GM12878 (cell line): ENCODE measurements around the gene ARHGAP22. TPM values are rescaled to one million over a fixed set of nuclear protein-coding genes. Genes with fewer than 3 reads are reported as not detected.

Source experiments
- ATAC-seq: fragments of 200-7000 bp; cut with Tn5 transposase; 3 replicates; pipeline ENCODE4 v1.9.1; 2020; ENCODE audit warnings: mild to moderate bottlenecking, moderate library complexity
- BruUV-seq: library from RNA; stranded (reverse); fragments of 400-500 nt; replicated peaks from 2 replicates; lab custom pipeline; 2021; lab: Mats Ljungman, UMichigan
- CTCF ChIA-PET: fragments of 300-600 bp; sonication (Branson Sonifier 250); formaldehyde crosslinking; extraction: SDS; loops from one replicate; lab custom pipeline; 2021; ENCODE audit warnings: inconsistent platforms; lab: Yijun Ruan, JAX
- POLR2A ChIA-PET: fragments of 350-600 bp; formaldehyde crosslinking; extraction: SDS; loops from one replicate; lab custom pipeline; 2021; ENCODE audit warnings: inconsistent platforms; lab: Charles Lee
- RAD21 ChIA-PET: fragments of 300-600 bp; sonication (Branson Sonifier 250); formaldehyde crosslinking; loops from one replicate; lab custom pipeline; 2023; ENCODE audit warnings: antibody characterized with exemption; ENCODE audit not compliant: unreplicated experiment; lab: Charles Lee
- SMC1A ChIA-PET: fragments of 300-600 bp; sonication (Branson Sonifier 250); formaldehyde crosslinking; loops from one replicate; lab custom pipeline; 2023; ENCODE audit not compliant: unreplicated experiment, uncharacterized antibody; lab: Charles Lee
- DNase-seq: peaks from one replicate; pipeline ENCODE4 v3.0.0-alpha.2; 2011; ENCODE audit warnings: low read depth, low spot score
- FAIRE-seq: peaks from 3 replicates; lab custom pipeline; 2011; peaks lifted over from hg19 to GRCh38; lab: Jason Lieb, UNC
- H2AFZ ChIP-seq: 2 replicates; pipeline ENCODE4 v1.6.0; 2011; ENCODE audit warnings: low read depth, low read length, control low read depth; ENCODE audit not compliant: control insufficient read depth
- H3K27ac ChIP-seq: 2 replicates; pipeline ENCODE4 v1.5.1; 2011; ENCODE audit warnings: control low read depth; ENCODE audit not compliant: control insufficient read depth, insufficient read depth
- H3K27me3 ChIP-seq, 2 experiments: replicated peaks in 1 of 2; 2 replicates each; pipeline versions ENCODE4 v1.6.0 to v1.6.1; 2011; ENCODE audit warnings: low read length in 1 of 2; ENCODE audit not compliant: control insufficient read depth in 2 of 2, insufficient read depth in 2 of 2
- H3K36me3 ChIP-seq, 2 experiments: 2 replicates each; pipeline ENCODE4 v1.5.1; 2011; ENCODE audit warnings: low read length in 1 of 2; ENCODE audit not compliant: control insufficient read depth in 2 of 2, insufficient read depth in 2 of 2
- H3K4me1 ChIP-seq: 2 replicates; pipeline ENCODE4 v1.6.1; 2011; ENCODE audit warnings: mild to moderate bottlenecking, low read length, moderate library complexity, mixed read lengths; ENCODE audit not compliant: control insufficient read depth, insufficient read depth
- H3K4me2 ChIP-seq: 2 replicates; pipeline ENCODE4 v1.6.0; 2011; ENCODE audit warnings: control low read depth; ENCODE audit not compliant: control insufficient read depth, insufficient read depth
- H3K4me3 ChIP-seq: fragments of 200-600 bp; sonication (generic); 2 replicates; pipeline ENCODE4 v1.5.1; 2016
- H3K79me2 ChIP-seq: 2 replicates; pipeline ENCODE4 v1.6.0; 2011; ENCODE audit warnings: low read length; ENCODE audit not compliant: control insufficient read depth, insufficient read depth
- H3K9ac ChIP-seq: 2 replicates; pipeline ENCODE4 v1.8.0; 2011; ENCODE audit warnings: low read length, control low read depth, mixed read lengths; ENCODE audit not compliant: control insufficient read depth, insufficient read depth
- H3K9me3 ChIP-seq: replicated peaks from 3 replicates; pipeline ENCODE4 v1.5.1; 2011; ENCODE audit warnings: mild to moderate bottlenecking, low read length; ENCODE audit not compliant: control insufficient read depth, insufficient read depth
- H4K20me1 ChIP-seq: 2 replicates; pipeline ENCODE4 v1.6.0; 2011; ENCODE audit not compliant: control insufficient read depth, insufficient read depth
- CEBPB ChIP-seq, 2 experiments: fragments of 150-350 bp in 1 of 2; IDR thresholded peaks; 2 replicates each; pipeline ENCODE4 v1.6.1; 2012 to 2014; ENCODE audit warnings: low read depth in 2 of 2, low read length in 2 of 2, borderline replicate concordance in 1 of 2, inconsistent platforms in 1 of 2
- HCFC1 ChIP-seq: fragments of 150-350 bp; IDR thresholded peaks from 2 replicates; pipeline ENCODE4 v1.6.1; 2014; ENCODE audit warnings: low read length
- MYB ChIP-seq: fragments of 150-350 bp; IDR thresholded peaks from 2 replicates; pipeline ENCODE4 v1.6.1; 2014; ENCODE audit warnings: mild to moderate bottlenecking, low read depth, low read length, borderline replicate concordance
- PAX5 ChIP-seq: IDR thresholded peaks from 2 replicates; pipeline ENCODE4 v1.6.1; 2011; ENCODE audit warnings: low read depth, low read length, borderline replicate concordance
- POLR2AphosphoS5 ChIP-seq: IDR thresholded peaks from 2 replicates; pipeline ENCODE4 v1.6.1; 2011; ENCODE audit warnings: mild to moderate bottlenecking, low read length, inconsistent platforms
- RFX5 ChIP-seq: IDR thresholded peaks from 2 replicates; pipeline ENCODE4 v1.6.1; 2011; ENCODE audit warnings: low read depth, low read length, improper control_type of control experiment
- SP1 ChIP-seq: IDR thresholded peaks from one replicate; pipeline ENCODE4 v1.6.1; 2011; ENCODE audit warnings: low read depth, low read length
- TCF12 ChIP-seq: IDR thresholded peaks from 2 replicates; pipeline ENCODE4 v1.6.1; 2011; ENCODE audit warnings: low read depth, mild to moderate bottlenecking, low read length
- YY1 ChIP-seq: IDR thresholded peaks from 2 replicates; pipeline ENCODE4 v1.6.1; 2011; ENCODE audit warnings: low read depth, mild to moderate bottlenecking, low read length
- ZSCAN29 ChIP-seq: fragments of 450-650 bp; IDR thresholded peaks from 2 replicates; pipeline ENCODE4 v1.6.1; 2017; ENCODE audit warnings: mild to moderate bottlenecking, moderate library complexity
- WGBS: methylation state at CpG from one replicate; pipeline ENCODE4 v1.1.6; 2016; ENCODE audit warnings: low lambda C conversion rate; ENCODE audit not compliant: insufficient replicate concordance, insufficient coverage; ENCODE audit errors: missing lambda C conversion rate; 5-methylcytosine and 5-hydroxymethylcytosine counted together
- in situ Hi-C: fragments of 300-500 bp; cut with MboI; formaldehyde crosslinking; loops from 9 replicates; pipeline ENCODE4 v1.14.3; 2018; ENCODE audit warnings: mixed read lengths
- intact Hi-C: fragments of 100-400 bp; cut with micrococcal nuclease; formaldehyde crosslinking; loops from one replicate; pipeline ENCODE4 v1.14.2; 2022; ENCODE audit not compliant: unreplicated experiment
- polyA plus RNA-seq, 11 experiments: library from polyadenylated mRNA; depleted of rRNA in 4 of 11; unstranded in 6 of 11; stranded (reverse) in 5 of 11; fragments of >200 nt; fragmentation: Nextera tagmentation in 4 of 11; fragmentation: Illumina TruSeq in 1 of 11; extraction: Ambion mirVana in 4 of 11; extraction: Trizol in 1 of 11; gene quantifications; 1 replicate in 1 of 11; 2 replicates in 10 of 11; pipeline versions ENCODE4 v1.2.1 to v1.2.3, GENCODE V29; 2011 to 2016; ENCODE audit warnings: inconsistent platforms in 2 of 11, missing spikeins in 2 of 11, low read depth in 1 of 11
- total RNA-seq, 4 experiments: library from RNA; depleted of rRNA in 3 of 4; stranded (reverse); fragments of >200 nt in 3 of 4; fragmentation: Illumina TruSeq in 1 of 4; extraction: Trizol in 1 of 4; gene quantifications; 2 replicates each; pipeline versions ENCODE4 v1.2.1 to v1.2.3, GENCODE V29; 2013 to 2021
- TF ChIP-seq, protein P1 (sequence below), 3 experiments: IDR thresholded peaks in 2 of 3; conservative IDR thresholded peaks in 1 of 3; 2 replicates each; pipeline ENCODE4 v1.5.1; 2011; ENCODE audit warnings: low read depth in 3 of 3, low read length in 3 of 3, mild to moderate bottlenecking in 3 of 3, control low read depth in 2 of 3, moderate library complexity in 2 of 3, inconsistent platforms in 1 of 3, mixed read lengths in 1 of 3; ENCODE audit not compliant: control insufficient read depth in 2 of 3, insufficient read depth in 1 of 3; ENCODE audit errors: extremely low read depth in 1 of 3
- TF ChIP-seq, protein P2 (sequence below): fragments of 450-650 bp; formaldehyde crosslinking; IDR thresholded peaks from 2 replicates; pipeline ENCODE4 v1.4.0; 2022; ENCODE audit warnings: mild to moderate bottlenecking, moderate library complexity

ARHGAP22 gene
- total and polyA plus RNA-seq, 10 of the 15 experiments (the other 5 are each of a cell fraction or from before 2014, with no cell fraction given): 0.07 to 0.61 (median 0.18) TPM; not detected in 5

DNA sequence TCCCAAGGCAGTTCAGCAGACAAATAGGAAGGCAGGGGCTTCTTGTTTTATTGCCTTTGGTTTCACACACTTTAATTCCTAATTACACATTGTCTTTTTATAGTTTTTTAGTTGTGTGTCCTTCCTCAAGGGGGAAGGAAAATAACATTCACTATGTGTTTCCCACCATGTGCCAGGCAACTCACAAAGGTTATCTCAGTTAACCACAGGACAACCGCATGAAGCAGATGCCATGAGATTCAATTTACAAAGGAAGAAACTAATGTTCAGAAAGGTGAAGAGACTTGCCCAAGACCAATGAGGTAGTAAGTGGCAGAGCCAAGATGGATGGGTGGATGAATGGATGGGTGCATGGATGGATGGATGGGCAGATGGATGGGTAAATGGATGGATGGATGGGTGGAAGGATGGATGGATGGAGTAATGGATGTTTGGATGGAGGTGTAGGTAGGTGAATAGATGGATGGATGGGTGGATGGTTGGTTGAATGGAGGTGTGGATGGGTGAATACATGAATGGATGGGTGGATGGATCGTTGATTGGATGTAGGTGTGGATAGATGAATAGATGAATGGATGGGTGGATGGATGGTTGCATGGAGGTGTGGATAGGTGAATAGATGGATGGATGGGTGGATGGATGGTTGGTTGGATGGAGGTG, 77.9 kb downstream of the ARHGAP22 start:
- H4K20me1 ChIP-seq: no peaks in the 10 kb centered on the region
- H3K4me3 ChIP-seq: no peak overlapping the region
- ChIA-PET CTCF (no interaction called here), SMC1A (no interaction called here), POLR2A (no interaction called here), RAD21 (no interaction called here)
- H3K9ac ChIP-seq: no peak overlapping the region
- H3K79me2 ChIP-seq: no peaks in the 10 kb centered on the region
- H3K4me2 ChIP-seq: no peak overlapping the region
- no peak for ATAC-seq
- H3K27me3 ChIP-seq: peaks cover 0 to 9% of the 10 kb centered on the region in 2 experiments; a peak in 2 of 4 replicates
- intact Hi-C loops (loop anchor here (5.0 kb wide), 1 partner anchor 45 kb away; no protein-coding TSS in a partner anchor), in situ Hi-C loops (no loop called here)
- FAIRE-seq: no peak
- BruUV-seq: no TSS peak
- no peaks in the 10 kb centered on the region for H3K36me3 ChIP-seq
- no peaks in the 10 kb centered on the region; the same call in 2 of the 3 replicates for H3K9me3 ChIP-seq
- DNase-seq: no peak
- 43% methylated on average over 2 of the region's 2 CpGs for WGBS
- no peak overlapping the region for H2AFZ ChIP-seq
- H3K27ac ChIP-seq: no peak overlapping the region
- no peaks in the 10 kb centered on the region for H3K4me1 ChIP-seq
- TF ChIP-seq POLR2AphosphoS5: no peak
- TF ChIP-seq, protein P1, sequence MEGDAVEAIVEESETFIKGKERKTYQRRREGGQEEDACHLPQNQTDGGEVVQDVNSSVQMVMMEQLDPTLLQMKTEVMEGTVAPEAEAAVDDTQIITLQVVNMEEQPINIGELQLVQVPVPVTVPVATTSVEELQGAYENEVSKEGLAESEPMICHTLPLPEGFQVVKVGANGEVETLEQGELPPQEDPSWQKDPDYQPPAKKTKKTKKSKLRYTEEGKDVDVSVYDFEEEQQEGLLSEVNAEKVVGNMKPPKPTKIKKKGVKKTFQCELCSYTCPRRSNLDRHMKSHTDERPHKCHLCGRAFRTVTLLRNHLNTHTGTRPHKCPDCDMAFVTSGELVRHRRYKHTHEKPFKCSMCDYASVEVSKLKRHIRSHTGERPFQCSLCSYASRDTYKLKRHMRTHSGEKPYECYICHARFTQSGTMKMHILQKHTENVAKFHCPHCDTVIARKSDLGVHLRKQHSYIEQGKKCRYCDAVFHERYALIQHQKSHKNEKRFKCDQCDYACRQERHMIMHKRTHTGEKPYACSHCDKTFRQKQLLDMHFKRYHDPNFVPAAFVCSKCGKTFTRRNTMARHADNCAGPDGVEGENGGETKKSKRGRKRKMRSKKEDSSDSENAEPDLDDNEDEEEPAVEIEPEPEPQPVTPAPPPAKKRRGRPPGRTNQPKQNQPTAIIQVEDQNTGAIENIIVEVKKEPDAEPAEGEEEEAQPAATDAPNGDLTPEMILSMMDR (IDR thresholded peaks at IDR 0.05 in 2 of 3, conservative IDR thresholded peaks at IDR 0.05 in 1 of 3; ENCODE audit: control insufficient read depth in 2 of 3, extremely low read depth in 1 of 3, insufficient read depth in 1 of 3, low read depth in 3 of 3, low read length in 3 of 3): no peak
- TF ChIP-seq CEBPB (IDR thresholded peaks at IDR 0.05; ENCODE audit: borderline replicate concordance in 1 of 2, low read depth in 2 of 2, low read length in 2 of 2): no peak
- no peak for TF ChIP-seq PAX5
- TF ChIP-seq, protein P2, sequence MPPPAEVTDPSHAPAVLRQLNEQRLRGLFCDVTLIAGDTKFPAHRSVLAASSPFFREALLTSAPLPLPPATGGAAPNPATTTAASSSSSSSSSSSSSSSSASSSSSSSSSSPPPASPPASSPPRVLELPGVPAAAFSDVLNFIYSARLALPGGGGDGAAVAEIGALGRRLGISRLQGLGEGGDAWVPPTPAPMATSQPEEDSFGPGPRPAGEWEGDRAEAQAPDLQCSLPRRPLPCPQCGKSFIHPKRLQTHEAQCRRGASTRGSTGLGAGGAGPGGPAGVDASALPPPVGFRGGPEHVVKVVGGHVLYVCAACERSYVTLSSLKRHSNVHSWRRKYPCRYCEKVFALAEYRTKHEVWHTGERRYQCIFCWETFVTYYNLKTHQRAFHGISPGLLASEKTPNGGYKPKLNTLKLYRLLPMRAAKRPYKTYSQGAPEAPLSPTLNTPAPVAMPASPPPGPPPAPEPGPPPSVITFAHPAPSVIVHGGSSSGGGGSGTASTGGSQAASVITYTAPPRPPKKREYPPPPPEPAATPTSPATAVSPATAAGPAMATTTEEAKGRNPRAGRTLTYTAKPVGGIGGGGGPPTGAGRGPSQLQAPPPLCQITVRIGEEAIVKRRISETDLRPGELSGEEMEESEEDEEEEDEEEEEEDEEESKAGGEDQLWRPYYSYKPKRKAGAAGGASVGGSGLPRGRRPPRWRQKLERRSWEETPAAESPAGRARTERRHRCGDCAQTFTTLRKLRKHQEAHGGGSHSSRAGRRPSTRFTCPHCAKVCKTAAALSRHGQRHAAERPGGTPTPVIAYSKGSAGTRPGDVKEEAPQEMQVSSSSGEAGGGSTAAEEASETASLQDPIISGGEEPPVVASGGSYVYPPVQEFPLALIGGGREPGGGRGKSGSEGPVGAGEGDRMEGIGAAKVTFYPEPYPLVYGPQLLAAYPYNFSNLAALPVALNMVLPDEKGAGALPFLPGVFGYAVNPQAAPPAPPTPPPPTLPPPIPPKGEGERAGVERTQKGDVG (CRISPR knock-in tag): no peak
- TF ChIP-seq HCFC1: no peak
- TF ChIP-seq ZSCAN29: no peak
- TF ChIP-seq RFX5: no peak
- no peak for TF ChIP-seq SP1
- TF ChIP-seq TCF12: no peak
- no peak for TF ChIP-seq MYB
- no peak for TF ChIP-seq YY1
